Stomach smooth muscle (tissue), 2 donors: Measurements from ENCODE around the gene NRARP.
A peak's percentile ranks its signal among the peaks of the same experiment; 100 is the strongest.

Experiments
- H3K27ac ChIP-seq: one replicate; pipeline ENCODE4 v1.7.0; 2013; ENCODE audit warnings: mild to moderate bottlenecking, low read length, inconsistent platforms
- H3K27me3 ChIP-seq, 2 donors: one replicate each; pipeline ENCODE4 v1.7.0; 2013; ENCODE audit warnings: low read length in 2 of 2; ENCODE audit not compliant: insufficient read depth in 2 of 2, control insufficient read depth in 1 of 2
- H3K36me3 ChIP-seq, 2 donors: one replicate each; pipeline ENCODE4 v1.7.0; 2013; ENCODE audit warnings: low read length in 2 of 2; ENCODE audit not compliant: control insufficient read depth in 2 of 2, insufficient read depth in 2 of 2
- H3K4me1 ChIP-seq: one replicate; pipeline ENCODE4 v1.7.0; 2013; ENCODE audit warnings: low read length; ENCODE audit not compliant: control insufficient read depth, insufficient read depth
- H3K4me3 ChIP-seq, 2 donors: one replicate each; pipeline ENCODE4 v1.7.0; 2013; ENCODE audit warnings: low read length in 2 of 2
- H3K9ac ChIP-seq, 2 donors: one replicate each; pipeline ENCODE4 v1.7.0; 2013; ENCODE audit warnings: low read length in 2 of 2, mild to moderate bottlenecking in 1 of 2
- H3K9me3 ChIP-seq, 2 donors: one replicate each; pipeline ENCODE4 v1.7.0; 2013; ENCODE audit warnings: low read length in 2 of 2; ENCODE audit not compliant: control insufficient read depth in 2 of 2
- donor health status: healthy.
- donor health status: Pancreatic carcinoma.

Gene NRARP

GRCh38 chr9:137272241-137273094 is 29.6 kb downstream of the NRARP start:
- no peak overlapping the region for H3K27ac ChIP-seq
- H3K36me3 ChIP-seq: peaks cover 19 to 25% of the 10 kb centered on the region in 2 donors
- H3K9ac ChIP-seq: no peak overlapping the region
- H3K27me3 ChIP-seq: peaks cover 8 to 21% of the 10 kb centered on the region in 2 donors
- H3K4me1 ChIP-seq: peaks cover 29% of the 10 kb centered on the region
- no peak overlapping the region for H3K4me3 ChIP-seq
- H3K9me3 ChIP-seq: no peaks in the 10 kb centered on the region

- peaks cover 22% of the 10 kb centered on the region for H3K4me1 ChIP-seq
- no peak overlapping the region for H3K9ac ChIP-seq
- H3K27ac ChIP-seq: no peak overlapping the region
- H3K9me3 ChIP-seq: no peaks in the 10 kb centered on the region
- H3K27me3 ChIP-seq: peaks cover 5 to 14% of the 10 kb centered on the region in 2 donors
- no peak overlapping the region for H3K4me3 ChIP-seq
- H3K36me3 ChIP-seq: peaks cover 19 to 27% of the 10 kb centered on the region in 2 donors
Observed at GRCh38 chr9:137271696-137272076, 30.4 kb downstream of the NRARP start.

GRCh38 chr9:137270929-137271695 is 31.0 kb downstream of the NRARP start:
- H3K4me3 ChIP-seq: no peak overlapping the region
- H3K36me3 ChIP-seq: peaks cover 23 to 28% of the 10 kb centered on the region in 2 donors
- peaks cover 3 to 10% of the 10 kb centered on the region in 2 donors for H3K27me3 ChIP-seq
- H3K9me3 ChIP-seq: no peaks in the 10 kb centered on the region
- peaks cover 16% of the 10 kb centered on the region for H3K4me1 ChIP-seq
- H3K27ac ChIP-seq: no peak overlapping the region
- no peak overlapping the region for H3K9ac ChIP-seq

- H3K27me3 ChIP-seq: peaks cover 0 to 6% of the 10 kb centered on the region in 2 donors
- H3K4me1 ChIP-seq: peaks cover 13% of the 10 kb centered on the region
- H3K27ac ChIP-seq: peak overlapping the region; percentile 24
- H3K4me3 ChIP-seq: peak overlapping the region in 1 of 2 donors; percentile 44
- H3K9me3 ChIP-seq: no peaks in the 10 kb centered on the region
- H3K9ac ChIP-seq: no peak overlapping the region
- H3K36me3 ChIP-seq: peaks cover 32 to 38% of the 10 kb centered on the region in 2 donors
Observed at GRCh38 chr9:137269231-137269772, 32.8 kb downstream of the NRARP start.

GRCh38 chr9:137268538-137269201 is 33.4 kb downstream of the NRARP start:
- Histone ChIP-seq H3K27ac (peak overlapping the region; percentile 24), H3K27me3 (no peaks in the 10 kb centered on the region), H3K4me1 (peaks cover 13% of the 10 kb centered on the region), H3K4me3 (peak overlapping the region in 1 of 2 donors; percentile 44), H3K36me3 (peaks cover 38 to 45% of the 10 kb centered on the region in 2 donors), H3K9me3 (no peaks in the 10 kb centered on the region), H3K9ac (peak overlapping the region in 1 of 2 donors; percentile 36)

GRCh38 chr9:137267933-137268355 is 34.1 kb downstream of the NRARP start:
- Histone ChIP-seq H3K4me1 (peaks cover 13% of the 10 kb centered on the region), H3K9me3 (no peaks in the 10 kb centered on the region), H3K9ac (no peak overlapping the region), H3K4me3 (no peak overlapping the region), H3K36me3 (peaks cover 39 to 46% of the 10 kb centered on the region in 2 donors), H3K27me3 (no peaks in the 10 kb centered on the region), H3K27ac (no peak overlapping the region)

- H3K27ac ChIP-seq: no peak overlapping the region
- no peak overlapping the region for H3K9ac ChIP-seq
- peaks cover 28 to 38% of the 10 kb centered on the region in 2 donors for H3K36me3 ChIP-seq
- H3K4me1 ChIP-seq: peaks cover 13% of the 10 kb centered on the region
- no peaks in the 10 kb centered on the region for H3K9me3 ChIP-seq
- no peaks in the 10 kb centered on the region for H3K27me3 ChIP-seq
- H3K4me3 ChIP-seq: no peak overlapping the region
Observed at GRCh38 chr9:137266585-137267453, 35.3 kb downstream of the NRARP start.

GRCh38 chr9:137266162-137266527 is 35.9 kb downstream of the NRARP start:
- Histone ChIP-seq H3K9me3 (no peaks in the 10 kb centered on the region), H3K9ac (no peak overlapping the region), H3K36me3 (peaks cover 27 to 37% of the 10 kb centered on the region in 2 donors), H3K27me3 (no peaks in the 10 kb centered on the region), H3K27ac (no peak overlapping the region), H3K4me3 (no peak overlapping the region), H3K4me1 (peaks cover 13% of the 10 kb centered on the region)

- Histone ChIP-seq H3K27ac (no peak overlapping the region), H3K27me3 (no peaks in the 10 kb centered on the region), H3K9me3 (no peaks in the 10 kb centered on the region), H3K9ac (no peak overlapping the region), H3K36me3 (peaks cover 27 to 32% of the 10 kb centered on the region in 2 donors), H3K4me3 (no peak overlapping the region), H3K4me1 (peaks cover 13% of the 10 kb centered on the region)
Observed at GRCh38 chr9:137265496-137266161, 36.4 kb downstream of the NRARP start.
